ENCODE measurements around the gene CDKN2AIP. TPM values are rescaled to one million over a fixed set of nuclear protein-coding genes. Genes with fewer than 3 reads are reported as not detected.

Gene CDKN2AIP
- total and polyA plus RNA-seq, 7 donors, result 12.9 to 35.0 (median 17.7) TPM

- 93 to 95% methylated on average over 3 of the region's 3 CpGs for WGBS, 2 donors
- no peaks in the 10 kb centered on the region for H3K4me1 ChIP-seq
- no peak for DNase-seq
- no peak overlapping the region for H3K27ac ChIP-seq
- intact Hi-C loops (cut with DNase I), result no loop called here
- TF ChIP-seq CTCF (IDR thresholded peaks at IDR 0.05), result no peak
- no peak for TF ChIP-seq EP300 (IDR thresholded peaks at IDR 0.05)
- no peak overlapping the region for H3K4me3 ChIP-seq
- no peaks in the 10 kb centered on the region for H3K36me3 ChIP-seq
- H3K9me3 ChIP-seq, result no peaks in the 10 kb centered on the region
- H3K27me3 ChIP-seq, result no peaks in the 10 kb centered on the region
These were observed 22.8 kb downstream of the CDKN2AIP start for GRCh38 chr4:183467246-183467645.

GRCh38 chr4:183468210-183469095 lies 24.0 kb downstream of the CDKN2AIP start:
- intact Hi-C loops (cut with DNase I), result no loop called here
- DNase-seq, result no peak
- Histone ChIP-seq H3K27ac (no peak overlapping the region), H3K9me3 (no peaks in the 10 kb centered on the region), H3K27me3 (no peaks in the 10 kb centered on the region), H3K4me1 (peaks cover 0 to 4% (median 0%) of the 10 kb centered on the region in 4 donors), H3K4me3 (no peak overlapping the region), H3K36me3 (no peaks in the 10 kb centered on the region)
- TF ChIP-seq POLR2AphosphoS5 (IDR thresholded peaks at IDR 0.05) (no peak), POLR2A (IDR thresholded peaks at IDR 0.05) (no peak), CTCF (IDR thresholded peaks at IDR 0.05) (no peak), EP300 (IDR thresholded peaks at IDR 0.05) (no peak)
- WGBS, 2 donors, result 54 to 75% methylated on average over 7 of the region's 7 CpGs

- H3K36me3 ChIP-seq, result no peaks in the 10 kb centered on the region
- intact Hi-C loops (cut with DNase I), result no loop called here
- H3K27me3 ChIP-seq, result no peaks in the 10 kb centered on the region
- H3K27ac ChIP-seq, result no peak overlapping the region
- no peak for TF ChIP-seq POLR2A (IDR thresholded peaks at IDR 0.05)
- no peak for TF ChIP-seq POLR2AphosphoS5 (IDR thresholded peaks at IDR 0.05)
- no peak for TF ChIP-seq EP300 (IDR thresholded peaks at IDR 0.05)
- no peak for TF ChIP-seq CTCF (IDR thresholded peaks at IDR 0.05)
- H3K4me1 ChIP-seq, result peaks cover 0 to 4% (median 0%) of the 10 kb centered on the region in 4 donors
- 42 to 78% methylated on average over 1 of the region's 1 CpG for WGBS, 2 donors
- H3K4me3 ChIP-seq, result no peak overlapping the region
- no peaks in the 10 kb centered on the region for H3K9me3 ChIP-seq
- DNase-seq, result no peak
These were observed 24.8 kb downstream of the CDKN2AIP start for GRCh38 chr4:183469285-183469684.

- 32 to 67% methylated on average over 2 of the region's 2 CpGs for WGBS, 2 donors
- H3K4me1 ChIP-seq, result peaks cover 0 to 4% (median 0%) of the 10 kb centered on the region in 4 donors
- no peaks in the 10 kb centered on the region for H3K36me3 ChIP-seq
- H3K27me3 ChIP-seq, result no peaks in the 10 kb centered on the region
- no peak overlapping the region for H3K27ac ChIP-seq
- no peaks in the 10 kb centered on the region for H3K9me3 ChIP-seq
- no peak for DNase-seq
- no peak overlapping the region for H3K4me3 ChIP-seq
- TF ChIP-seq POLR2AphosphoS5 (IDR thresholded peaks at IDR 0.05) (no peak), CTCF (IDR thresholded peaks at IDR 0.05) (no peak), EP300 (IDR thresholded peaks at IDR 0.05) (no peak), POLR2A (IDR thresholded peaks at IDR 0.05) (no peak)
- intact Hi-C loops (cut with DNase I), result loop anchor here (5.0 kb wide), 1 partner anchor 132 kb away; no protein-coding TSS in a partner anchor
These were observed 25.5 kb downstream of the CDKN2AIP start for GRCh38 chr4:183469936-183470335.
